MCF 10A (cell line): Measurements from ENCODE around the gene CACNA2D3. TPM values are rescaled to one million over a fixed set of nuclear protein-coding genes. Genes with fewer than 3 reads are reported as not detected.

ENCODE experiments used
- BruUV-seq: library from RNA; stranded (reverse); fragments of 400-500 nt; replicated peaks from 2 replicates; lab custom pipeline; 2021; lab: Mats Ljungman, UMichigan
- CTCF ChIA-PET: fragments of 300-600 bp; sonication (Branson Sonifier 250); formaldehyde crosslinking; extraction: SDS; loops from one replicate; lab custom pipeline; 2021; ENCODE audit warnings: antibody characterized with exemption, inconsistent platforms; lab: Yijun Ruan, JAX
- POLR2A ChIA-PET: fragments of 300-600, 350-650 bp; sonication (Branson Sonifier 250); formaldehyde crosslinking; extraction: SDS; loops from one replicate; lab custom pipeline; 2020; ENCODE audit warnings: antibody characterized with exemption, inconsistent platforms; lab: Yijun Ruan, JAX
- DNase-seq: peaks from one replicate; pipeline ENCODE4 v3.0.0-alpha.2; 2018; ENCODE audit not compliant: unreplicated experiment
- H3K27ac Mint-ChIP-seq: one replicate; pipeline ENCODE4 v1.8.0; 2022; ENCODE audit warnings: mild to moderate bottlenecking, low read depth, mixed read lengths; ENCODE audit not compliant: unreplicated experiment
- H3K27me3 Mint-ChIP-seq: one replicate; pipeline ENCODE4 v1.8.0; 2022; ENCODE audit warnings: mixed read lengths; ENCODE audit not compliant: insufficient read depth, unreplicated experiment
- H3K36me3 Mint-ChIP-seq: one replicate; pipeline ENCODE4 v1.8.0; 2022; ENCODE audit warnings: mild to moderate bottlenecking, moderate library complexity, mixed read lengths; ENCODE audit not compliant: insufficient read depth, unreplicated experiment
- H3K4me1 Mint-ChIP-seq: one replicate; pipeline ENCODE4 v1.8.0; 2022; ENCODE audit warnings: mixed read lengths; ENCODE audit not compliant: insufficient read depth, unreplicated experiment
- H3K4me3 Mint-ChIP-seq: one replicate; pipeline ENCODE4 v1.8.0; 2022; ENCODE audit warnings: mild to moderate bottlenecking, moderate library complexity, mixed read lengths; ENCODE audit not compliant: unreplicated experiment
- H3K9me3 Mint-ChIP-seq: one replicate; pipeline ENCODE4 v1.8.0; 2022; ENCODE audit warnings: mixed read lengths; ENCODE audit not compliant: unreplicated experiment
- intact Hi-C: fragments of 100-400 bp; cut with micrococcal nuclease; formaldehyde crosslinking; loops from 2 replicates; pipeline ENCODE4 v1.14.1; 2022
- total RNA-seq: library from RNA; stranded (reverse); gene quantifications from 2 replicates; pipeline ENCODE4 v1.2.3, GENCODE V29; 2022
- TF ChIP-seq, protein P1 (sequence below): fragments of 200-600 bp; IDR thresholded peaks from one replicate; pipeline ENCODE4 v1.8.0; 2022; ENCODE audit warnings: antibody characterized with exemption, mild to moderate bottlenecking; ENCODE audit not compliant: unreplicated experiment

The CACNA2D3 gene
- total RNA-seq, 1 experiment from 2014 or later, result 2.3 TPM

- intact Hi-C loops, result no loop called here
- TF ChIP-seq, protein P1, sequence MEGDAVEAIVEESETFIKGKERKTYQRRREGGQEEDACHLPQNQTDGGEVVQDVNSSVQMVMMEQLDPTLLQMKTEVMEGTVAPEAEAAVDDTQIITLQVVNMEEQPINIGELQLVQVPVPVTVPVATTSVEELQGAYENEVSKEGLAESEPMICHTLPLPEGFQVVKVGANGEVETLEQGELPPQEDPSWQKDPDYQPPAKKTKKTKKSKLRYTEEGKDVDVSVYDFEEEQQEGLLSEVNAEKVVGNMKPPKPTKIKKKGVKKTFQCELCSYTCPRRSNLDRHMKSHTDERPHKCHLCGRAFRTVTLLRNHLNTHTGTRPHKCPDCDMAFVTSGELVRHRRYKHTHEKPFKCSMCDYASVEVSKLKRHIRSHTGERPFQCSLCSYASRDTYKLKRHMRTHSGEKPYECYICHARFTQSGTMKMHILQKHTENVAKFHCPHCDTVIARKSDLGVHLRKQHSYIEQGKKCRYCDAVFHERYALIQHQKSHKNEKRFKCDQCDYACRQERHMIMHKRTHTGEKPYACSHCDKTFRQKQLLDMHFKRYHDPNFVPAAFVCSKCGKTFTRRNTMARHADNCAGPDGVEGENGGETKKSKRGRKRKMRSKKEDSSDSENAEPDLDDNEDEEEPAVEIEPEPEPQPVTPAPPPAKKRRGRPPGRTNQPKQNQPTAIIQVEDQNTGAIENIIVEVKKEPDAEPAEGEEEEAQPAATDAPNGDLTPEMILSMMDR, result no peak
- POLR2A ChIA-PET, result no interaction called here
- Mint-ChIP-seq H3K27me3 (peaks cover 17% of the 10 kb centered on the region), H3K36me3 (no peaks in the 10 kb centered on the region), H3K4me3 (no peak overlapping the region), H3K9me3 (no peaks in the 10 kb centered on the region), H3K27ac (no peak overlapping the region), H3K4me1 (no peaks in the 10 kb centered on the region)
- DNase-seq, result no peak
- BruUV-seq, result no TSS peak
- CTCF ChIA-PET, result interaction anchor here (1.0 kb wide), 1 partner anchor 842 kb away, joined by 3 read pairs; no protein-coding TSS in a partner anchor
Observed at GRCh38 chr3:54780336-54780735, 658.0 kb downstream of the CACNA2D3 start.

GRCh38 chr3:54781728-54782127, 659.4 kb downstream of the CACNA2D3 start:
- H3K4me1 Mint-ChIP-seq, result no peaks in the 10 kb centered on the region
- no peaks in the 10 kb centered on the region for H3K36me3 Mint-ChIP-seq
- H3K4me3 Mint-ChIP-seq, result no peak overlapping the region
- no peak overlapping the region for H3K27ac Mint-ChIP-seq
- BruUV-seq, result no TSS peak
- intact Hi-C loops, result no loop called here
- ChIA-PET POLR2A (no interaction called here), CTCF (interaction anchor here (0.6 to 0.7 kb wide), 2 partner anchors 15 to 415 kb away, joined by 3 read pairs; no protein-coding TSS in a partner anchor)
- no peaks in the 10 kb centered on the region for H3K9me3 Mint-ChIP-seq
- DNase-seq, result peak; percentile 1
- peaks cover 3% of the 10 kb centered on the region for H3K27me3 Mint-ChIP-seq
- TF ChIP-seq, protein P1, result no peak

- Mint-ChIP-seq H3K9me3 (no peaks in the 10 kb centered on the region), H3K4me1 (no peaks in the 10 kb centered on the region), H3K36me3 (no peaks in the 10 kb centered on the region), H3K4me3 (no peak overlapping the region), H3K27me3 (no peaks in the 10 kb centered on the region), H3K27ac (no peak overlapping the region)
- BruUV-seq, result no TSS peak
- no peak for DNase-seq
- CTCF ChIA-PET, result no interaction called here
- intact Hi-C loops, result no loop called here
- POLR2A ChIA-PET, result no interaction called here
- TF ChIP-seq, protein P1, result no peak
Observed at GRCh38 chr3:54783611-54784010, 661.3 kb downstream of the CACNA2D3 start.

GRCh38 chr3:54784021-54784420, 661.7 kb downstream of the CACNA2D3 start:
- POLR2A ChIA-PET, result no interaction called here
- H3K27ac Mint-ChIP-seq, result no peak overlapping the region
- no peaks in the 10 kb centered on the region for H3K27me3 Mint-ChIP-seq
- intact Hi-C loops, result no loop called here
- no peaks in the 10 kb centered on the region for H3K9me3 Mint-ChIP-seq
- H3K4me1 Mint-ChIP-seq, result no peaks in the 10 kb centered on the region
- CTCF ChIA-PET, result no interaction called here
- DNase-seq, result no peak
- TF ChIP-seq, protein P1, result no peak
- no TSS peak for BruUV-seq
- H3K4me3 Mint-ChIP-seq, result no peak overlapping the region
- no peaks in the 10 kb centered on the region for H3K36me3 Mint-ChIP-seq
